ENCODE data around the gene CARF. TPM values are rescaled to one million over a fixed set of nuclear protein-coding genes. Genes with fewer than 3 reads are reported as not detected.
A peak's percentile ranks its signal among the peaks of the same experiment; 100 is the strongest.

Gene CARF
- total RNA-seq, 2 donors from 2014 or later, result 5.3 to 11.2 TPM

- H3K4me3 ChIP-seq, result no peak overlapping the region
- TF ChIP-seq CTCF (IDR thresholded peaks at IDR 0.05), result no peak
- no peaks in the 10 kb centered on the region for H3K9me3 ChIP-seq
- no peaks in the 10 kb centered on the region for H3K27me3 ChIP-seq
- no peaks in the 10 kb centered on the region for H3K36me3 ChIP-seq
- no peak for DNase-seq (ENCODE audit: low spot score)
- H3K27ac ChIP-seq, result no peak overlapping the region
- no peaks in the 10 kb centered on the region for H3K4me1 ChIP-seq
Observed at GRCh38 chr2:203003716-203004115, 91.6 kb downstream of the CARF start.

- H3K36me3 ChIP-seq, result no peaks in the 10 kb centered on the region
- peaks cover 0 to 34% of the 10 kb centered on the region in 2 donors for H3K4me1 ChIP-seq
- H3K4me3 ChIP-seq, result peak within 1 kb of the TSS; percentile 70 to 97
- no peaks in the 10 kb centered on the region for H3K9me3 ChIP-seq
- H3K27me3 ChIP-seq, result no peaks in the 10 kb centered on the region
- peak within 1 kb of the TSS; percentile 93 to 99 for H3K27ac ChIP-seq
- TF ChIP-seq CTCF (IDR thresholded peaks at IDR 0.05), result no peak
- peak; percentile 99 for DNase-seq (ENCODE audit: low spot score)
Observed at GRCh38 chr2:203014456-203015199, 102.6 kb downstream of the CARF start, which contains the start of gene NBEAL1. NBEAL1 (plus strand) TSS chr2:203014875; CDS start chr2:203016385, 1,510 bp downstream.

GRCh38 chr2:203016716-203017115, 104.6 kb downstream of the CARF start:
- no peak for DNase-seq (ENCODE audit: low spot score)
- Histone ChIP-seq H3K27ac (peak overlapping the region; percentile 57 to 93), H3K27me3 (no peaks in the 10 kb centered on the region), H3K9me3 (no peaks in the 10 kb centered on the region), H3K4me3 (peak overlapping the region; percentile 30 to 70), H3K4me1 (peaks cover 0 to 54% of the 10 kb centered on the region in 2 donors), H3K36me3 (no peaks in the 10 kb centered on the region)
- TF ChIP-seq CTCF (IDR thresholded peaks at IDR 0.05), result no peak

GRCh38 chr2:203018181-203018580, 106.1 kb downstream of the CARF start:
- Histone ChIP-seq H3K36me3 (no peaks in the 10 kb centered on the region), H3K4me3 (peak overlapping the region; percentile 30 to 70), H3K27ac (peak overlapping the region; percentile 44 to 57), H3K27me3 (no peaks in the 10 kb centered on the region), H3K4me1 (peaks cover 0 to 67% of the 10 kb centered on the region in 2 donors), H3K9me3 (no peaks in the 10 kb centered on the region)
- DNase-seq (ENCODE audit: low spot score), result no peak
- no peak for TF ChIP-seq CTCF (IDR thresholded peaks at IDR 0.05)

- no peak for DNase-seq (ENCODE audit: low spot score)
- H3K9me3 ChIP-seq, result no peaks in the 10 kb centered on the region
- no peaks in the 10 kb centered on the region for H3K36me3 ChIP-seq
- no peaks in the 10 kb centered on the region for H3K27me3 ChIP-seq
- peak overlapping the region; percentile 44 to 57 for H3K27ac ChIP-seq
- peak in 1 of 2 donors; percentile 38 for TF ChIP-seq CTCF (IDR thresholded peaks at IDR 0.05)
- H3K4me1 ChIP-seq, result peaks cover 0 to 70% of the 10 kb centered on the region in 2 donors
- peak overlapping the region; percentile 30 to 70 for H3K4me3 ChIP-seq
Observed at GRCh38 chr2:203019142-203019541, 107.1 kb downstream of the CARF start.
